DMS 273 (cell line): Measurements from ENCODE around the gene LSP1.

Source experiments
- DNase-seq: peaks from one replicate; lab custom pipeline; 2025; ENCODE audit not compliant: unreplicated experiment; lab: John Stamatoyannopoulos, UW

Gene LSP1

DNA sequence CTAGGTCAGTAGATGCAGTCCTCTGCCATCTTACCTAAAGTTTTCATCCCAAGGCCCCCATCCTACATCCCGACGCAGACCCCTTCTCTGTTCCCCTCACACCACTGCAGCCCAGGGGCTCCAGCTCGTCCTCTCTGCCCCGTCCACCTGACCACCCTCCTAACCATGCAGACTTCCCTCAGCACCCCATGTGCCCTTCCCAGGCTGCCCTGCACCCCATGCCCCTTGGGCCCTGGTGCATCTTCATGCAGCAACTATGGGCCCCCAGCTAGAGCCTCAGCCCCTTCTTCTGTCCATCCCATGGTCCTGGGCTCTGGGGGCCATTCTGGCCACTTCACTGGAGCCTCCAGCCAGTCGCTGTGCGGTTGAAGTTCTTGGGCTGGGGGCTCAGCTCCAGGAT lies 35.9 kb downstream of the LSP1 start:
- no peak for DNase-seq

DNA sequence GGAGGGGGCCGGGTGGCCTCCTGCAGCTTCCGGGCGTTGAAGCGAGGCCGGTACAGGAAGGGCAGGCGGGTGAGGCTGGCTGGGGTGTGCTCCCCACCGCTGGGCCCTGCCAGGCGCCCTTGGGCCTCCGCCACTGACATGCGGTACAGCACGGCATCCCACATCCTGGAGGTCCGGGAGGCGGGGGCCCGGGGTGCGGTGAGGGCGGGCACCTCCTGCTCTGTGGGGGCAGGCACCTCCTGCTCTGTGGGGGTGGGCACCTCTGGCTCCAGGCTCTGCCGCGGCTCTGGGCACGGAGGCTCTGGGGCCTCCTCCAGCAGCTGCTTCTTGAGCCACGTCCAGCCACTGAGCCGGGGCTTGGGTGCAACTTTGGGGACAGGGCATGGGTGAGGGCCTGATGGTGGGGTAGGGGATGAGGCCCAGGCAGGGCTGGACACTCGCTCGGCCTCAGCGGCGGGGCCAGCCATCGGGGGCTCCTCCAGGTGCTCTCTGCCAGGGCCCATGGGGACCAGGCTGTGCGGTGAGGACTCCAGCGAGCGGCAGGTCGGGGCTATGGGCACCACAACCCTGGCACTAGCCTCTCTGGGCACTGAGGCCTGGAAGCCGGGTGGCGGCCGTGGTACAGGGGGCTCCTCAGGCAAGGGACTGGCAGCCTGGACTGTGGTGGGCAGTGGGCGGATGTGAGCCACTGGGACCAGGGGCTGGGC lies 36.5 kb downstream of the LSP1 start:
- no peak for DNase-seq

DNA sequence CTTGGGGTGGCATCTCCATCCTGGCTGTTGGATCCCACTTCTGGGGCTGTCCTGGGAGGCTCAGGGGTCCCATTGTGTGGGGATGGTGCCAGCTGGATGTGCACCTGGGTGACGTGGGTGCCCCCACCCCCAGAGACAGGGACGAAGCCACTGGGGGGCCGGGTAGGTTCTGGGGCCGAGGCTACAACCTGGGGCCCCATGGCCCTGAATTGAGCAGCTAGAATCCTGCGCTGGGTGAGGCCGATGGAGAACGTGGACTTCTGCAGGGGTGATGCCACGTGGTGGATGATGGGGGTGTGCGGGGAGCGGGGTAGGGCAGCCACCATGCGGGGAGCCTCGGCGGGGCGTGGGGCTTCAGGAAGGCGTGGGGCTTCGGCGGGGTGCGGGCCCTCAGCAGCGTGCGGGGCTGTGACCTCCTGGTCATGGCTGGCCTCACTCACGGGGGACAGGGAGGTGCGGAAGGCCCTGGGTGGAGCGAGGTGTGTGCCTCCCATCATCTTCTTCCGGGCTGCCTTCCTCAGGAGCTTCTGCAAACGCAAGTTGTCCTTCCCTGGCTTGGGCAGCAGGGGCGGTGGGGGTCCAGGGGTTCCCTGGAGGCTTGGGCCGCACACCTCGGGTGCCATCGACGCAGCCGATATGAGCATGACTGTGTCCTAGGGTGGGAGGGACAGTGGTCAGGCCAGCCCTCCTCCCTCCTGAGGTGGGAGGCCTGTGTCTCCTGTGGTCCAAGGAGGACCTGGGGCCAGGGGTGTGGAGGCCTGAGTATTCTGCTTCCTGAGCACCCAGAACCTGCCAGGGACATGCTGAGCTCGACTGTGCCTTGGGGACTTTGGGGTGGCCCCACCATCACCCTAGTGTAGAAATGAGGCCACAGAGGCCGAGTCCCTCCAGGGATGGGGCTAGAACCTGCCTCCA lies 37.3 kb downstream of the LSP1 start:
- DNase-seq, result no peak

DNA sequence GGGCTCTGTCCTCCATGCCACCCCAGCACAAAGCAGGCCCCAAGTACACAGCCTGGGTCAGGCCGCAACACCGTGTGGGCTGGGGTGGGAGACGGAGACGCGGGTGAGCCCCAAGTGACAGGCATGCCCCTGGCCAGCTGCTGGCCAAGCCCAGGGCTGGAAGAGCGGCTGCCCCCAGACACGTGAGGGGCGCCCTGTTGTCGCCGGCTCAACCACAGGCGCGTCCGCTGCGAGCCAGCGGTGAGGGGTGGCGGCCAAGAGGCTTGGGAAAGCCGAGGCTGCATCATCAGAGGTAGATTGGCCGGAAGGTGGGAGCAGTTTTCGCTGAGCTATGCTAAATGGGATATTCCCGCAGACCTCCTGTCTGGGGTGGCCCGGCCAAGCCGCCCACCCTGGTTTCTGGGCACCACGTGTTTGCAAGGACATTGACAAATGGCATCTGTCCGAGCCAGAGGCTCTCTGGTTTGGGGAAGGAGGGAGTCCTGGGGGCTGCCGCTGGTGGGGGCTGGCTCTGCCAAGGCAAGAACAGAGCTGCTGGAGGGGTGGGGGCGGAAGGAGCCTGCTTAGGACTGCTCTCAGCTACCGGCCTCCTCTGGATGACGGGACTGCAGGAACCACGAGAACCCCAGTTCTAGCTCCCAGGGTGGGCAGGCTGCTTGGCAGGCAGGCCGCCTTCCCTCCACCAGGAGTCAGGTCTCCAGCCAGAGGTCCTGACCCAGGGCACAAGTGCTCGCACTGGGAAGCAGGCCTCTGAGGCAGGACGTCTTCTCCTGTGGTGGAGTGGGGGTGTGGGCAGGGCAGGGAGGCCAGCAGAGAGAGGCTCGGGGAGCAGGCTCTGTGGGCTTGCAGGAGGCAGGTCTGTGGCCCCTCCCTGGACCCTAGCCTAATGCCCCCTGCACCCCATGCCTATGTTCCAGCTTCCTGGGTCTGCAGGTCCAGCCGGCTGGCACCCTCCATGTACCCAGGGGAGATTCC lies 38.3 kb downstream of the LSP1 start:
- DNase-seq, result no peak

DNA sequence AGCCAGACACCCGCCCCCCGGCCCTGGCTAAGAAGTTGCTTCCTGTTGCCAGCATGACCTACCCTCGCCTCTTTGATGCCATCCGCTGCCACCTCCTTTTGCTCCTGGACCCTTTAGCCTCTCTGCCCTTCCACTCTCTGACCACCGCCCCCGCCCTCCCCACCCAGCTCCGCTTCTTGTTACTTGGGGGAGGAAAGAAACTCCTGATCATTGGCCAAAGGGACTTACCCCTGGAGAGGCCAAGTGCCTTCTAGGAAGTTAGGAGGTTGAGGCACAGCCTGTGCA lies 38.9 kb downstream of the LSP1 start, which contains the start of gene PRR33:
PRR33 (minus strand) TSS at position 65 of the 285 bp plus-strand sequence. CDS start 1,311 bp downstream, outside the sequence.
- DNase-seq, result no peak

DNA sequence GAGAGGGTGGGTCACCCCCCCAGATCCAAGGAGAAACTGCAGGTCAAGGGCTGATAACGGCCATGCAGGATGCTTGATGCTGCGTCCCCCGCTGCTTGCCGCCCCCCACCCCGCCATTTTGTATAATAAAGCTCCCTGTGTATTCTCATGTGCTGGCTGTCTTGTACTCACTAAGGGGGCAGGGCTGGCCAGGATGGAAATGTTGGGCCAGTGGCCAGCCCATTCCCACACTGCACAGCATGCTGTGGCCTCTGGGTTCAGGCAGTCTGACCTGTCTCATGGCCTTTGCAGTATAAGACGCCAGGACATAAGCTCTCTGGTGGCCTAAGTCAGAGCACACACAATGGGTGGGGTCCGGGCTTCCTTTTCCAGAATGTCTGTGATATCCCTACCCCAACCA lies 39.2 kb downstream of the LSP1 start:
- DNase-seq, result no peak

DNA sequence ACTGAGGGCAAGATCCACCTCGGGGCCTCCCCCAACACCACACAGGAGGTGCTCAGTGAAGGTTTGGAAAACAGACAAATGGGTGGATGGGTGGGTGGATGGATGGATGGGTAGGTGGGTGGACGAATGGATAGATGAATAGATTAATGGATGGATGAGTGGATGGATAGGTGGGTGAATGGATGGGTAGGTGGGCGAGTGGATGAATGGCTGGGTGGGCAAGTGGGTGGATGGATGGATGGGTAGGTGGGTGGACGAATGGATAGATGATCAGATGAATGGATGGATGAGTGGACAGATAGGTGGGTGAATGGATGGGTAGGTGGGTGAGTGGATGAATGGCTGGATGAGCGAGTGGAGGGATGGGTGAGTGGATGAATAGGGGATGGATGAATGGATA lies 39.7 kb downstream of the LSP1 start:
- no peak for DNase-seq

DNA sequence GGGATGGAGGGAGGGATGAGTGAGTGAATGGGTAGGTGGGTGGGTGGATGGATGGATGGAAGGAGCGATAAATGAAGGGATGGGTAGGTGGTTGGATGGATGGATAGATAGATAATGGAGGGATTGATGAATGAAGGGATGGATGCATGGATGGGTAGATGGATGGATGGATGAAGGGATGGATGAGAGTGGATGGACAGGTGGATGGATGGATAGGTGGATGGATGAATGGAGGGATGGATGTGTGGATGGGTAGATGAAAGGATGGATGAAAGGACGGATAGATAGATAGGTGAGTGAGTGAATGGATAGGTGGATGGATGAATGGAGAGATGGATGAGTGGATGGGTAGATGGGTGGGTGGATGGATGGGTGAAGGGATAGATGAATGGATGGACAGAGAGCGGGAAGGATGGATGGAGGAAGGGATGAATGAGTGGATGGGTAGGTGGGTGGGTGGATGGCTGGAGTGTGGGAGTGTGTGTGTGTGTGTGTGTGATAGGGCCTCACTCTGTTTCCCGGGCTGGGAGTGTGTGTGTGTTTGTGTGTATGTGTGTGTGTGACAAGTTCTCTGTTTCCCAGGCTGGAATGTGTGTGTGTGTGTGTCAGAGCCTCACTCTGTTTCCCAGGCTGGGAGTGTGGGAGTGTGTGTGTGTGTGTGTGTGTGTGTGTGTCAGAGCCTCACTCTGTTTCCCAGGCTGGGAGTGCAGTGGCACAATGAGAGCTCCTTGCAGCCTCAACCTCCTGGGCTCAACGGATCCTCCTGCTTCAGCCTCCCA lies 40.9 kb downstream of the LSP1 start:
- DNase-seq, result no peak

DNA sequence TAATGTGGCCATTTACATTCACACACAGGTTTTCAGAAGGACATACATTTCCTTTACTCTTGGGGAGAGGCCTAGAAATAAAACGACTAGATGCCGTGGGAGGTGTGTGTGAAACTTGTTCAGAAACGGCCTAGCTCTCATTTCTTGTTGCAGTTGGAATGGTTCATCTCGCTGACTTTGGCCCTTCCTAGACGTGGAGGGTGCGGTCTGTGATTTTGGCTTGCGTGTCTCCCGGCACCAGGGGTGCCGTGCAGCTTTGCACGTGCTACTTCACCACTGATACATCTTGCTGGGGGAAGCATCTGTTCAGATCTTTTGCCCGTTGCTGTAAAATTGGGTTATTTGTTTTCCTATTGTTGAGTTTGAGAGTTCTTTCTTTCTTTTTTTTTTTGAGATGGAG lies 41.9 kb downstream of the LSP1 start:
- no peak for DNase-seq

DNA sequence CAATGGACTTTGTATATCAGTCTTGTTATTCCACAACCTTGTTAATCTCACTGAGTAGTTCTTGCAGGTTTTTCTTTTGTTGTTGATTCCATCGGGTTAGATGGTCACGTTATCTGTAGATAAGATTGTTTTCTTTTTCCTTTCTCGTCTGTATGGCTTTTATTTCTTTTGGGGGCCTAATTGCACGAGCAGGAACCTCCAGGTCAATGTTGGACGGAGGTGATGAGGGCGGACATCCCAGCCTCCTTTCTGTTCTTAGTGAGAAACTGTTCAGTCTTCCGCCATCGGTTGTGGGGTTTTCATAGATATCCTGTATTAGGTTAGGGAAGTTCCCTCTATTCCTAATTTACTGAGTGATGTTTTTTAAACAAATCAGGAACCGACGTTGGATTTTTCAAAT lies 43.6 kb downstream of the LSP1 start:
- DNase-seq, result no peak

DNA sequence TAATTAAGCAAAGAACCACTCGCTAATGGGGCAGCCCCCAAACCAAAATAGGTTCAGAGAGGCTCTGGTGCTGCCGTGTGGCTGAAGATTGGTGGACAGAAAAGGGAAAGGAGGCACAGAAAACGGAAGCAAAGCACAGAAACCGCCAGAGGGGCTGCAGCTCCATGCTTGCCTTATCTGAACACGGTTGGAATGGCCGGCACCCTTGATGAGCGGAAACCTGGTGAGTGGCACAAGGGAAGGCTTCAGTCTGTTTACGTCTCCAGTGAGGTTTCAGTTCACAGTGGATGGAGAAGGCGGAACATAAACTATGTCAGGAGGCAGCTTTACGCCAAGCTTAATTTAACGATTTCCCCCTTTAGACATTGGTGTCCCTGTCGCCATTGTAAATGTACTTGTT lies 44.0 kb downstream of the LSP1 start:
- DNase-seq, result no peak

DNA sequence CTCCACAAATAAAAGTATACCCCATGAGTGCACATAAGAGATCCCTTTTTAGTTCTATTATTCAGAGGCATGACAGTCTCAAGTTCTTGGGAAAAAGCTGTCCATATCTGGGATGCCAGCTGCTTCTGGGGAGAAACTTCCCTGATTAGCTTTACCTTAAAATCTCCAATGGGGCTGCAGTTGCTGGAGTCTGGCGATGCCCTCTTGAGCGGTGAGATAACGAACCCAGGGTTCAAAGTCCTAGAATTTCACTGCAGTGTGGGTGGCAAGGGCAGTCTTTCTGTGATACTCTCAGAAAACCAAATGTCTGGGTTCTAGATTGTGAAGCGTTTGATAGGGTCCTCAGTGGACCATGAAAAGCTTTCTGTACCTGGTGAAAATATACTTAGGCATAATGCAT lies 46.2 kb downstream of the LSP1 start:
- no peak for DNase-seq

DNA sequence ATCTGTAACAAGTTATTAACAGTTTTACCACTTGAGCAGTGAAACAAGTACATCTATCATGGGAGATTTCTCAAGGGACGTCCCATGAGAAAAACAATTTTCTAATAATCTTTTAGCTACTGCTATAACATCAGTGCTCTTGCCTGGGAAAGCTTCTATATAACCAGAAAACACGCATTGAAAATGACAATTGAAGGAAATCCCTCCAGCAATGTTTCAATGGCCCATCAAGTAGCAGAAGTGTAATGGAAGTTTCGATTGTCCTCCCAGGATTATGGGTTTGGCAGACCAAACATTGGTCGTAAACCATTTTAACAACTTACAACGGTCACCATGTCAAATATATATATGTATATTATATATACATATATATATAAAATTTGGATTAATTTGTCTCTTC lies 46.8 kb downstream of the LSP1 start:
- no peak for DNase-seq

DNA sequence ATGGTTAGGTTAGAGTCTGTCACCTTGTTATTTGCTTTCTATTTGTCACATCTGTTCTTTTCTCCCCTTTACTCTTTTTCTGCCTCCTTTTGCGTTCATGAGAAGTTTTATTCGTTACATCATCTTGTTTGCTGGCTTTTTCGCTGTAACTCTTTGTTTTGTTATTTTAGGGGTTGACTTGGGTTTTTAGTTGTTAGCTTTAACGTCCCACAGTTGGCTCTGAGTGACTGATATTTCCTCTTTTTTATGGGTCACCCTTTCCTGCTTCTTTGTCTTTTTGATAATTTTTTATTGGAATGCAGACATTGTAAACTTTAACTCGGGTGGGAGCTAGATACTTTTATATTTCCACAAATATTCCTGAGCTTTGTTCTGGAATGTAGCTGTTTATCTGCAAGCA lies 53.3 kb downstream of the LSP1 start:
- DNase-seq, result no peak

DNA sequence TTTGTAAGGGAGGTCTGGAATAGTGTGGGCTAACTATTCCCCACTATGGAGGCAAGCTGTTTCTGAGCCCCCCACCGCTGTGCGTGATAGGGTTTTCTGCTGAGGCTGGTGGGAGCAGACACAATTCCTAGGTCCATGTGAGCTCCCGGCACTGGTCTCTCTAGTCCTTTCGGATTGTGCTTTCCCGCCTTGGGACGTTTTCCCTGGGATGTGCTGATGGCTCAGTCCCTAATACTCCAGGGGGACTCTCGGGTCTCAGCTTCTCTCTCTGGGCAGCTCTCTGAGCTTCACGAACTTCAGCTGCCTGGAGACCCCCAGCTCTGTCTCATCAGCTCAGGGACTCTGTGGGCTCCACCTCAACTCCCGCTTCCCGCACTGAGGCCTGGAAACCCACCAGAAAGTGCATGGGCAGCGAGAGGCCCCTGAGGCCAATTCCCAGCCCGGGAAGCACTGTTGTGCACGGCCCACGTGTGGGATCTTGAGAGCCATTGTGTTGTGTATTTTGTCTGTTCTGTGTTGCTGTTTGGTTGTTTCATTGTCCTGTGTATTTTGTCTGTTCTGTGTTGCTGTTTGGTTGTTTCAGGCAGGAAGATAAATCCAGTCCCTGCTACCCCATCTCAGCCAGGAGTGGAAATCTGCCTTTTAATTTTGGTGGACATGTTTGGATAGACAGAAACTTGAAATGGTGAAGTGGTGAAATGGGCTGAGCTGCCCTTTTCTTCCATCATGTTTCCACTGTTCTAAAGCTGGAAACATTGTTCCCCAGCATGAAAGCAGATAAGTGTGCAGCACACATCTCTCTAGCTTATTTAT lies 53.9 kb downstream of the LSP1 start:
- no peak for DNase-seq

DNA sequence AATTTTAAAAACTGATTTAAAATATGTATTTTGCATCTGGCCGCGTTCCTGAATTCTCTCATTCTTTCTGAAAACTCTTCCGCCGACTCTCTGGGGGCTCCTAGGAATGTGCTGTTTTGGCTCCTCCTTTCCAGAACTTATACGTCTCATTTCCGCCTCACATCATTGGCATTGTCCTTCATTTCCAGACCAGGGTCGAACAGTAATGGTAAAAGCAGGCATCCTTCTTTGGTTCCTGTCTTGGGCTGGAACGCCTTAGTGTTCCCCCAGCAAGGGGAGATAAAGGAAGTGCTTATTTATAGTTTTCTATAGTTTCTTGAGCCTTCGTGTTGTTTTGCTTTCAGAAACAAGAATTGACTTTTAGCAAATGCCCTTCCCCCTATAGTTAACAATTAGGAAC lies 55.7 kb downstream of the LSP1 start:
- no peak for DNase-seq

DNA sequence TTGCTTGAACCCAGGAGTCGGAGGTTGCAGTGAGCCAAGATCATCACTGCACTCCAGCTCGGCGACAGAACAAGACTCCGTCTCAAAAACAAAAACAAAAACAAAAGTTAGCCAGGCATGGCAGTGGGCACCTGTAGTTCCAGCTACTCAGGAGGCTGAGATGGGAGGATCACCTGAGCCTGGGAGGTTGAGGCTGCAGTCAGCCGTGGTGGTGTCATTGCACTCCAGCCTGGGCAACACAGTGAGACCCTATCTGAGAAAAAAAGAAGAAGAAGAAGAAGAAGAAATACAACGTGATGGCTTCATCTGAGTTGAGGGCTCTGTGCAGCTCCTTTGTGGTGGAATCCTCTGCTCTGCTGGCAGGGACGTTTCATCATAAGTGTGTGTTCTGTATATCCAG lies 56.6 kb downstream of the LSP1 start:
- no peak for DNase-seq

DNA sequence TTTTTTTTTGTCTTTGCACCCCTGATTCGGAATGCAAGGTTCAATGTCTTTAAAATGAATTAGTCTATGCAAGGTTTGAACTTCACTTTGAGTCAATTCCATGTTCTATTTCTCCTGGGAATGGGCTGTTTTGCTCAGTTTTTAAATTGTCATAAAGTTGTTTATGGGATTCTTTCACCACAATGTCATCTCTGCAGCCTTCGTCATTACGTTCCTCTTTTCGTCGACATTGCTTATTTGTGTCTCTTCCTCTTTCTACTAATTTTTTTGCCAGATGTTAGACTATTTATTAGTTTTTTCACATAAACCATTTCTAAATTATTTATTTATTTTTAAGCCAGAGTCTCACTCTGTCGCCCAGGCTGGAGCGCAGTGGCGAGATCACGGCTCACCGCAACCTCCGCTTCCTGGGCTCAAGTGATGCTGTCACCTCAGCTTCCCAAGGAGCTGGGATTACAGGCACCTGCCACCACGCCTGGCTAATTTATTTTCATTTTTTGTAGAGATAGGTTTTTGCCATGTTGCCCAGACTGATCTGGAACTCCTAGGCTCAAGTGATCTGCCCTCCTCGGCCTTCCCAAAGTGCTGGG lies 59.5 kb downstream of the LSP1 start:
- no peak for DNase-seq

DNA sequence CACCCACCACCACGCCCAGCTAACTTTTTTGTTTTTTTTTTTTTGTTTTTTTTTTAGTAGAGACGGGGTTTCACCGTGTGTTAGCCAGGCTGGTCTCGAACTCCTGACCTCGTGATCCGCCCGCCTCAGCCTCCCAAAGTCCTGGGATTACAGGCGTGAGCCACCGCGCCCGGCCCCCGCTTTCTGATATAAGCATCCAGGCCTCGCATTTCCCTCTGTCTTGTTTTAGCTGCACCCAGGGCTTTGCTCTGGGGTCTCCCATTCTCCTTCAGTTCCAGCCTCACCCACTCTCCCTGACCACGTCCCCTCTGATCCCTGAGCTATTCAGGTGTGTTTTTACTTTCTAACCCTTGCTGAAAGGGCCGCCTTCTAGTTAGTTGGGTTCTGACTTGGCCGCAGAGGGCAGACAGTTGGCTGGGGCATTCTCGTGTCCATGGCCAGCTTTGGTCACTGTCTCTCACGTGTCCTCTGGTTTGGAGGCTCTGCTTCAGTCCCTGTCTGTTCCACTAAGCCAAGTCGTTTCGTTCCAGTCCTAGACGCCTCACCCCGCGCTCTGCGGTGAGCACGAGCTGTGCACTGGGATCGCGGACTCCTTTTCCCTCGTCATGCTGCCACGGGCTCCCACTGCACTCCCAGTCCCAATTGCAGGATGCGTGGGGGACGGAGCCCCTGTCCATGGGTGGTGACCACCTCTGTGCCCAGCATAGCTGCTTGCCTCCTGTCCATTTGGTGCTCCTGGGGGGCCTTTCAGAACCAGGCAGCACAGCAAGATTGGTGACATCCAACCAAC lies 60.6 kb downstream of the LSP1 start:
- no peak for DNase-seq
